GM04504 (cell line): ENCODE results near the gene ZBTB7C.

Experiments used
- DNase-seq: peaks from one replicate; pipeline ENCODE4 v3.0.0-alpha.2; 2012; ENCODE audit warnings: low read depth

Gene ZBTB7C

GRCh38 chr18:48191494-48191893 lies 217.7 kb downstream of the ZBTB7C start:
- no peak for DNase-seq

- DNase-seq: no peak
Observed at GRCh38 chr18:48190994-48191393, 218.2 kb downstream of the ZBTB7C start.

DNA sequence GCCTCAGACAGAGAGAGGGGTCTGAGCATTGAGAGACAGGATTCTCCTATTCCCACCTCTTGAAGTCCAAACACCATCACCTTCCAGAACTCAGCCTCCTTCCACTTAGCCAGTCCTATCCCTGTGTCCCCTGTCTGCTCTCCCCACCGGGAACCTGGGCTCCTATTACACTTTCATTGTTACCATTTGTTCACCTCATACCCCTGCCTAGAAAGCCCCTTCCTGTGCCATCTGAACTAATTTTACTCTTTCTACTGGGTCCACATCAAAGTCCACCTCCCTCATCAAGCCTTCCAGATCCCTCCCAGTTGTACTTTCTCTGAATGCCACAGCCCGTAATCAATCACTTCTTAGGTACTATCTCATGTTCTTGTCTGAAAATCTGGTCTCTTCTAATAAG lies 220.6 kb downstream of the ZBTB7C start:
- DNase-seq: no peak

- DNase-seq: no peak
Observed at GRCh38 chr18:48186861-48187260, 222.3 kb downstream of the ZBTB7C start.

DNA sequence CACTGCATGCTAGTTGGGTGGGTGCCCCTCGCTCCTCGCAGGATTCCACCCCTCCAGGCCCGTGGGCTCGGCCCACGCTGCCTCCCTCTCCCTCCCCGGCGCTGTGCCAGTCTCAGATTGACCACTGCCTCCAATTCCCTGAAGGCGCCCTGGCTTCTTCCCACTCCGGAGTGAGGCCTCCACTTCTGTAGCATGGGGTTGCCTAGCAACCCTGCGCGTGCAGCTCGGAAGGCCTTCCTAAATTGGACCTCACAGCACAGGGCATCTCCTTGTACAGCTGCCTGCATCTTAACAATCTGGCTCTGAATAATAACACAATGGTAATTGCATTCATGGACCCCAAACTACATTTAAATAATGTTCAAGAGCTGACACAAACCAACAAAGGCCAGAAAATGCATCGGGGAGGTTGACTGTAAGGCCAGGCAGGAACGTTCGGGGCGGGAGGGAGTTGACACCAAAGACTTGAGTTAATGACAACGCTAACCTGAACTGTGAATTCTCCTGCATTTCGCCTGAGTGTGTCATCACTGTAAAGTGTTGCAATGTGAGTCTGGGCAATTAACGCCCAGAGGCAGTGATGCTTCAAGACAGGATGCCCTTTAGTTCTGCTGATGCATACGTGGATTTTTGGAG lies 222.9 kb downstream of the ZBTB7C start:
- DNase-seq: no peak

DNA sequence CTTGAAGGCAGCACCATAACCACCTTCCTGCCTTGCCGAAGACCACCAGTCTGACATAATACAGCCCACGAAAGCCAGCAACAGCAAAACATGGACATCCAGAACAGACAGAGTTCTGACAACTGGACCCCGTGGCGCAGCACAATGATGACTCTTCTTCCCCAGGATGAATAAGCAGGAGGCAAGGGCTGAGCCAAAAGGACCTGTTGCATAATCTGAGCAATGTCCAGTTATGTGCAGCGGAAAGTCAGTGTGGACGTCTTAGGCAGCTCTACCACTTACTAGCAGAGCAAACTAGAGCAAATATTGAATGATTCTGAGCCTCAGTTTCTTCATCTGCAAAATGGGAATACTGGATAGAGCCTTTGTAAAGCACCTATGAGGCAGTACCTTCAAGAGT lies 225.1 kb downstream of the ZBTB7C start:
- DNase-seq: no peak

DNA sequence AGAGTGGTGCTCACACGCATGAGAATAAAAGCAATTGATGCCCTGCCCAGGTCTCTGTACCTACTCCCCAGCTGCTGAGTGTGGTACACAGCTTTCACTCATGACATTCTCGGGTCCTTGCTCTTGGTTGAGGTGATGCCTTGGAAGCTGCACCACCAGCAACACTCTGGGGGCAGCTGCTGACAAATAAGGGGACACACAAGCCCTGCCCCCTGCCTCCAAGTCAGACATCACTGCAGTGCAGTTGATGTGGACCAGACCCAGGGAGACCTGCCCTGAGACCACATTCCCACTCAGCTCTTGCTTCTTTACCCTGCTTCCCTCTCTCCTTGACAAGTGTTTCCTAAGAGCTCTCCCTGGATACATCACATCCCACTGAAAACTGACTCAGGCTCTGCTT lies 225.6 kb downstream of the ZBTB7C start:
- DNase-seq: no peak

DNA sequence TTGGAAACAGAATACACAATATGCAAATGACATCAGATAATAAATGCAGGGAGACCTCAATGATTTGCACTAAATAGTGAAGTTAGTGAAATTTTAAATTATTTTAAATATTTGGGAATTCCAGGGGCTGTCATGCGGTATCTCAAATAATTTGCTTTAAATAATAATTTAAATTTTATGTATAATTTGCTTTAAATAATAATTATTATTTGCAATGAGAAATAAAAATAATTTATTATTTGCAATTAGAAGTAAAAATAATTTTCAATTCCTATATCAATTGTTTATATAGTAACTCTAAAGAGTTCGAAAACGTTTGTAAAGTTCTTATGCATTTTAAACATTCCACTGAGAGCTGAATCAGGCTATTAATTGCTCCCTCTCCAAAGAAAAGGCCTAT lies 226.4 kb downstream of the ZBTB7C start:
- no peak for DNase-seq

GRCh38 chr18:48181857-48182256 lies 227.3 kb downstream of the ZBTB7C start:
- no peak for DNase-seq

DNA sequence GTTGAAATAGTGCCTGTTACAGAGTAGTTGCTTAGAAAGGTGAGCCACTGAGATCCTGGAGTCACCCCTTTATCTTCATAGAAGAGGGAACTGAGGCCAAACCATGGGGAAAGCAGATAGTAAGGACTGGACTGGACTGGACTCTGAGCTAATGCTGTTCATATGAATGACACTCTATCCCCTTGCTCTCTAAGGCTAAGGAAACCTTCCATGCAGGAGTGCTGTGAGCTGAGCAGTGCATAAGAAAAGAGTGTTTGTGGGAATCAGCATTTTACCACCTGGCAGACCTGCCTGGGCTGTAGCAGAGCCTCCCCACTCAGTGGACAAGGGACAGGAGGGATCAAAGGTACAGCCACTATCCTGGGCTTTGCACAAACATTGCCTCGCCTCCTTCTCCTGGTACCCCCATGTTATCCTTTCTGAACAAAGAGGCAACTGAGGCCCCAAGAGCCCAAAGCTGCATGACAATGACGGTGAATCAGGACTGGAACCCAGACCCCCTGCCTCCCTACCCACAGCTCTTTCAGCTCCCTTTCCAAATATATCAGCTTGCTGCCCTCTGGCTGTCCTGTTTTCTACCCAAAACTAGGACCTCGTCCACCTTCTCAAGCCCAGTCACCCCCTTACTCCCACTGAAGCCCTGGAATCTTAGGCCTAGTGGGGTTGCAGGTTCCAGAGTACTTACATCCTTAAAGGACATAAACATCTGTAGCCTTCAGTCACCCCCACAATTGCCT lies 227.9 kb downstream of the ZBTB7C start:
- no peak for DNase-seq

DNA sequence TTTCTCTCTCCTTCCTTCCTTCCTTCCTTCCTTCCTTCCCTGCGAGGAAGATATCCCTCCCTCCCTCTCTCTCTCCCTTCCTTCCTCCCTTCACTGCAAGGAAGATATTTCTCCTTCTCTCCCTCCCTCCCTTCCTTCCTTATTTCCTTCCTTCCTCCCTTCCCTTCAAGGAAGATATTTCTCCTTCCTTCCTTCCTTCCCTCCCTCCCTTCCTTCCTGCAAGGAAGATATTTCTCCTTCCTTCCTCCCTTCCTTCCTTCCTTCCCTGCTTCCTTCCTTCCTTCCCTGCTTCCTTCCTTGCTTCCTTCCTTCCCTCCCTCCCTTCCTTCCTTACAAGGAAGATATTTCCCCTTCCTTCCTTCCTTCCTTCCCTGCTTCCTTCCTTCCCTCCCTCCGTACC lies 229.5 kb downstream of the ZBTB7C start:
- DNase-seq: no peak

DNA sequence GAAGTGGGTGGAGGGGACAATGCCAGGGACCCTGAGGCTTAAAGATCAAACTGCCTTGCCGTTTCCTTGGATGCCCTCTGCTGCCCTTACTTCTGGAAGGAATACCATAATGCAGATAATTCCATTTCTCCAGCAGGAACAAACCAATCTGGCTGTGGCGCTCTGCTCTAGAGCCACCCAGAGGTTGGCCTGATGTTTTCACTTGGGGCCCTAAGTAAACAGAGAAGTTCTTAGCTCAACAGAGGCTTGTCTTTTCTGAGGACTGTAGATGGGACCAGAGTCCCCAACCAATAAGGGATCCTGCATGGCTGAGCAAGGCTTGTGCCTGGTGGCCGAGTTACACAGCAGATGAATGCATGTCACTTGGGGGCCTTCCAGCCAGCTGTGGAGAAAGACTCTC lies 230.2 kb downstream of the ZBTB7C start:
- DNase-seq: no peak

- DNase-seq: no peak
Observed at GRCh38 chr18:48176909-48177308, 232.3 kb downstream of the ZBTB7C start.

DNA sequence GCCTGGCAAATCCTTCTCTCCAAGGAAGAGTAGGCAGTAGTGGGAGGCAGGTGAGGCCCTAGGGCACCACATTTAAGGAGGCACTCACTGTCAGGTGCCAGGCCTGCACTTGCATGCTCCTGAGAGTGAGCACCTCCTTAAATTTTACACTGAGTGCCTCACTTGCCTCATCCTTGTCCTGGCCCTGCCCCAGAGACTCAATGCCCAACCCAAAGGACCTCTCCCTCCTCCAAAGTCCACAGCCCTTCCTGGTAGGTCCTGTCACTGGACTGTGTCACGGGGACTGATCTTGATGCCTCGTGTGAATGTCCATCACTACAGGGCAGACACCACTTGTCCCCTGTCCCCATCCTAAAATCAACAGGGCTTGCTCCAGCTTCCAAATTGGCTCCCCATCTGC lies 235.6 kb downstream of the ZBTB7C start:
- no peak for DNase-seq

- DNase-seq: no peak
Observed at GRCh38 chr18:48172226-48173006, 236.8 kb downstream of the ZBTB7C start.

GRCh38 chr18:48171490-48172188 lies 237.5 kb downstream of the ZBTB7C start:
- DNase-seq: no peak

DNA sequence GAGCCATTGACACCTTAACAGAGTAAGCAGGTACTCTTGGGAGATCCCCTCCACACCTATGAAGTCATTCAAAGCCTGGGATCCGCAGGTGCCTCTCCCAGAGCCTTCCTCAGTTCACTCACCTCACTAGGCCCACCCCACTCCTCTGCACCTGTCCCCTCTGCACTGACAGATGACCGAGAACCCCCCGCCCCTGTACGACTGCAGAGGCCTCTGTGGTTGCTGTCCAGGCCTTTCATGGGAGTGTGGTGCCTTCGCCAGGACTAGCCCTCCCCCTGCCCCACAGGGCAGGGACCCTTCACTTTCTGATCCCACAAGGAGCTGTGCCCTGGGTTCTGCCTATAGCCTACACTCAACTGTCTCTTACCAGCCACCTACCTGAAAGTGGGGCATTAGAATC lies 238.5 kb downstream of the ZBTB7C start:
- DNase-seq: no peak

GRCh38 chr18:48168861-48169260 lies 240.3 kb downstream of the ZBTB7C start:
- DNase-seq: no peak

DNA sequence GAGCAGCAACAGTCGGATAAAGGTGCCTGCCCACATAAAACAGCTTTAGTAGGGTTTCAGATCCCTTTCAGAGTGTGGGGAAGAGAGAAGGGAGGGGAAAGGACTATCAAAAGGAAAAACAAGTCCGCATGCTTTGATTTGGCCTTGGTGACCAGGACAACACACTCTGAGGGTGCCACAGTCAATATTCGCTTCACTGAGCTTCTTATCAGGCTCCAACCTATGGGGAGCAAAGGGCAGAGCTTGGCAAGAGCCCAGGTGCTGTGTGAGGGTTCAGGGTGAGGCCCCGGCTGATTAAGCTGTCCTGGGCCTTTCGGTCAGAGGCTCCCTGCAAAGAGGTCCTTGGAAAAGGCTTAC lies 241.3 kb downstream of the ZBTB7C start:
- no peak for DNase-seq

DNA sequence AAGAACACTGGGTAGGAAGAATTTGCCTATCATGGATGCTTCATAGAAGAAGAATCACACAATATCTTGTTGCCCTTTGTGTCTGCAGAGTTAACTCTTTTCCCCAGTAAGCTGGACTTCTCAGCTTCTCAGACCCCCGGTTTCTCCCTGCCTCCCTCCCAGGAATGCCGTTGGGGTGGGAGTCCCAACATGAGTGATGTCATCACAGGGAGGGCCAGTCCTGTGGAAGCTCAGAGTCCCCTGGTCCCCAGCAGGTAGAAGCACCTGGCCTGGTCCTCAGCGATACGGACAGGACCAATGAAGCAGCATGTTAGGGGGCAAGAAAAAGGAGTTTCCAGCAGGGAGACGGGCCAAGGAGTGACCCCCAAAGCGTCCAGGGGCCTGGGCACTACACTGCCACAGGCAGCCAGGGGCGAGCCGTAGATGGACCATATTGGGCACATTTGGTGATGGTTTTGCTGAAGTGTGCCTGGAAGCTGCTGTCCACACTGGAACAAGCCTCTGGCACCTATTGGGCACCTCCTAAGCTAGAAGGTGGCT lies 242.8 kb downstream of the ZBTB7C start:
- no peak for DNase-seq

GRCh38 chr18:48165111-48165866 lies 243.9 kb downstream of the ZBTB7C start:
- DNase-seq: no peak

- no peak for DNase-seq
Observed at GRCh38 chr18:48164701-48165100, 244.5 kb downstream of the ZBTB7C start.
